Ascending aorta (tissue), 2 donors: Measurements from ENCODE around the gene TSC2. TPM values are rescaled to one million over a fixed set of nuclear protein-coding genes. Genes with fewer than 3 reads are reported as not detected.
"Not testable (repeated sequence)": the region's sequence is repeated elsewhere in the genome, so short reads cannot be mapped to it uniquely, and the experiment has no call there.

Experiments
- DNase-seq, 2 donors: peaks; one replicate each; pipeline ENCODE4 v3.0.0-alpha.2; 2019; ENCODE audit warnings: low spot score in 2 of 2
- H3K27ac ChIP-seq, 2 donors: fragments of 200-600 bp; sonication (generic); one replicate each; pipeline ENCODE4 v1.5.1; 2016 to 2017; ENCODE audit warnings: mild to moderate bottlenecking in 1 of 2
- H3K27me3 ChIP-seq: fragments of 200-600 bp; sonication (generic); one replicate; pipeline ENCODE4 v1.5.1; 2017
- H3K36me3 ChIP-seq, 2 donors: fragments of 200-600 bp; sonication (generic); one replicate each; pipeline ENCODE4 v1.5.1; 2016
- H3K4me1 ChIP-seq, 2 donors: fragments of 200-600 bp; sonication (generic); one replicate each; pipeline ENCODE4 v1.5.1; 2016 to 2017; ENCODE audit warnings: mild to moderate bottlenecking in 1 of 2
- H3K4me3 ChIP-seq, 2 donors: fragments of 200-600 bp; sonication (generic); one replicate each; pipeline ENCODE4 v1.5.1; 2016 to 2017; ENCODE audit warnings: mild to moderate bottlenecking in 1 of 2
- H3K9me3 ChIP-seq, 2 donors: fragments of 200-600 bp; sonication (generic); one replicate each; pipeline ENCODE4 v1.5.1; 2016
- CTCF ChIP-seq, 3 experiments: fragments of 200-600 bp in 2 of 3; fragments of 450-650 bp in 1 of 3; sonication (generic) in 2 of 3; IDR thresholded peaks; one replicate each; pipeline ENCODE4 v1.5.1; 2016 to 2019; ENCODE audit warnings: antibody characterized with exemption in 3 of 3, mild to moderate bottlenecking in 1 of 3, moderate library complexity in 1 of 3
- intact Hi-C: fragments of 100-400 bp; cut with DNase I; formaldehyde crosslinking; loops from one replicate; pipeline ENCODE4 v1.15.1; 2023
- total RNA-seq: library from RNA; depleted of rRNA; stranded (reverse); fragments of >200 nt; gene quantifications from one replicate; pipeline ENCODE4 v1.1.0, GENCODE V29; 2016

Gene TSC2
- total RNA-seq, 1 donor from 2014 or later, result 258 TPM

- Histone ChIP-seq H3K4me1 (no peaks in the 10 kb centered on the region), H3K36me3 (peaks cover 96% of the 10 kb centered on the region in 2 donors), H3K9me3 (no peaks in the 10 kb centered on the region), H3K27me3 (no peaks in the 10 kb centered on the region), H3K27ac (no peak overlapping the region), H3K4me3 (no peak overlapping the region)
- DNase-seq, result no peak
- intact Hi-C loops, result no loop called here
- TF ChIP-seq CTCF (IDR thresholded peaks at IDR 0.05), result no peak
Observed at GRCh38 chr16:2092866-2093265, 45.1 kb downstream of the TSC2 start.

- Histone ChIP-seq H3K4me1 (no peaks in the 10 kb centered on the region), H3K9me3 (no peaks in the 10 kb centered on the region), H3K4me3 (no peak overlapping the region), H3K36me3 (peaks cover 87 to 91% of the 10 kb centered on the region in 2 donors), H3K27ac (no peak overlapping the region), H3K27me3 (no peaks in the 10 kb centered on the region)
- intact Hi-C loops, result no loop called here
- TF ChIP-seq CTCF (IDR thresholded peaks at IDR 0.05), result no peak
- DNase-seq, result no peak
Observed at GRCh38 chr16:2093793-2094192, 46.0 kb downstream of the TSC2 start.

GRCh38 chr16:2095315-2095853, 47.6 kb downstream of the TSC2 start:
- no peak for DNase-seq
- intact Hi-C loops, result no loop called here
- Histone ChIP-seq H3K27me3 (no peaks in the 10 kb centered on the region), H3K9me3 (no peaks in the 10 kb centered on the region), H3K4me3 (no peak overlapping the region), H3K36me3 (peaks cover 86 to 91% of the 10 kb centered on the region in 2 donors), H3K4me1 (no peaks in the 10 kb centered on the region), H3K27ac (no peak overlapping the region)
- TF ChIP-seq CTCF (IDR thresholded peaks at IDR 0.05), result no peak

- no peak for DNase-seq
Observed at GRCh38 chr16:2095918-2096582, 48.3 kb downstream of the TSC2 start.

GRCh38 chr16:2096853-2097595, 49.2 kb downstream of the TSC2 start:
- no peak overlapping the region for H3K4me3 ChIP-seq
- H3K27me3 ChIP-seq, result no peaks in the 10 kb centered on the region
- H3K4me1 ChIP-seq, result no peaks in the 10 kb centered on the region
- no peak for TF ChIP-seq CTCF (IDR thresholded peaks at IDR 0.05)
- intact Hi-C loops, result no loop called here
- H3K9me3 ChIP-seq, result no peaks in the 10 kb centered on the region
- H3K36me3 ChIP-seq, result peaks cover 88 to 91% of the 10 kb centered on the region in 2 donors
- no peak overlapping the region for H3K27ac ChIP-seq
- no peak for DNase-seq

More at GRCh38 chr16:2095918-2096582, 48.3 kb downstream of the TSC2 start:
- H3K36me3 ChIP-seq, result peaks cover 87 to 91% of the 10 kb centered on the region in 2 donors
- H3K9me3 ChIP-seq, result no peaks in the 10 kb centered on the region
- TF ChIP-seq CTCF (IDR thresholded peaks at IDR 0.05), result no peak
- no peak overlapping the region for H3K4me3 ChIP-seq
- H3K27me3 ChIP-seq, result no peaks in the 10 kb centered on the region
- H3K27ac ChIP-seq, result no peak overlapping the region
- no peaks in the 10 kb centered on the region for H3K4me1 ChIP-seq
- intact Hi-C loops, result no loop called here

GRCh38 chr16:2097689-2098088, 49.9 kb downstream of the TSC2 start:
- intact Hi-C loops, DNase-seq, H3K4me1 ChIP-seq, H3K9me3 ChIP-seq, H3K27ac ChIP-seq, H3K4me3 ChIP-seq, H3K27me3 ChIP-seq: not testable (repeated sequence)
- peaks cover 88 to 89% of the 10 kb centered on the region in 2 donors for H3K36me3 ChIP-seq

- H3K9me3 ChIP-seq, H3K4me1 ChIP-seq, H3K27me3 ChIP-seq, intact Hi-C loops, H3K27ac ChIP-seq, DNase-seq, H3K4me3 ChIP-seq: not testable (repeated sequence)
- peaks cover 77% of the 10 kb centered on the region in 2 donors for H3K36me3 ChIP-seq
Observed at GRCh38 chr16:2101581-2101980, 53.8 kb downstream of the TSC2 start.
